ENCODE measurements around the gene RAB9A.
"Not testable (repeated sequence)": the region's sequence is repeated elsewhere in the genome, so short reads cannot be mapped to it uniquely, and the experiment has no call there.

RAB9A gene

GRCh38 chrX:13669246-13669737 is 19.6 kb upstream of the RAB9A start:
- TF ChIP-seq CTCF (IDR thresholded peaks at IDR 0.05; ENCODE audit: insufficient read depth, low read depth, low read length, missing control alignments) = no peak
- DNase-seq (ENCODE audit: low read depth) = peak; percentile 95
- H3K4me3 ChIP-seq (ENCODE audit: low read length) = no peak overlapping the region

- not testable (repeated sequence) for H3K4me3 ChIP-seq (ENCODE audit: low read length); DNase-seq (ENCODE audit: low read depth)
Measured at GRCh38 chrX:13669755-13670154, 19.2 kb upstream of the RAB9A start.

- H3K4me3 ChIP-seq (ENCODE audit: low read length) = no peak overlapping the region
- no peak for TF ChIP-seq CTCF (IDR thresholded peaks at IDR 0.05; ENCODE audit: insufficient read depth, low read depth, low read length, missing control alignments)
- no peak for DNase-seq (ENCODE audit: low read depth)
Measured at GRCh38 chrX:13670197-13670596, 18.7 kb upstream of the RAB9A start.

- H3K4me3 ChIP-seq (ENCODE audit: low read length) = no peak overlapping the region
- no peak for DNase-seq (ENCODE audit: low read depth)
- no peak for TF ChIP-seq CTCF (IDR thresholded peaks at IDR 0.05; ENCODE audit: insufficient read depth, low read depth, low read length, missing control alignments)
Measured at GRCh38 chrX:13673016-13673415, 15.9 kb upstream of the RAB9A start.

GRCh38 chrX:13676885-13677284 is 12.0 kb upstream of the RAB9A start:
- no peak for TF ChIP-seq CTCF (IDR thresholded peaks at IDR 0.05; ENCODE audit: insufficient read depth, low read depth, low read length, missing control alignments)
- DNase-seq (ENCODE audit: low read depth) = no peak
- no peak overlapping the region for H3K4me3 ChIP-seq (ENCODE audit: low read length)

GRCh38 chrX:13679700-13680099 is 9.2 kb upstream of the RAB9A start:
- DNase-seq (ENCODE audit: low read depth); H3K4me3 ChIP-seq (ENCODE audit: low read length): not testable (repeated sequence)

- TF ChIP-seq CTCF (IDR thresholded peaks at IDR 0.05; ENCODE audit: insufficient read depth, low read depth, low read length, missing control alignments) = no peak
- DNase-seq (ENCODE audit: low read depth) = no peak
Measured at GRCh38 chrX:13681595-13681994, 7.3 kb upstream of the RAB9A start.

GRCh38 chrX:13684361-13684760 is 4.6 kb upstream of the RAB9A start:
- TF ChIP-seq CTCF (IDR thresholded peaks at IDR 0.05; ENCODE audit: insufficient read depth, low read depth, low read length, missing control alignments) = no peak
- DNase-seq (ENCODE audit: low read depth) = no peak
- H3K4me3 ChIP-seq (ENCODE audit: low read length) = no peak overlapping the region

More at GRCh38 chrX:13681595-13681994, 7.3 kb upstream of the RAB9A start:
- H3K4me3 ChIP-seq (ENCODE audit: low read length) = no peak overlapping the region

Data from epithelial cell of esophagus (primary cell).